Activated CD8-positive, alpha-beta memory T cell treated with anti-CD3 and anti-CD28 coated beads, Interleukin-2, amount 50 U/mL, for 48 hours (primary cell): ENCODE data around the gene CMYA5.

Experiments
- DNase-seq: peaks from one replicate; pipeline ENCODE4 v3.0.0-alpha.2; 2020

Gene CMYA5

GRCh38 chr5:79841172-79841571 is 151.5 kb downstream of the CMYA5 start:
- DNase-seq: no peak

- DNase-seq: no peak
Observed at GRCh38 chr5:79842006-79842881, 152.6 kb downstream of the CMYA5 start.

GRCh38 chr5:79842991-79843390 is 153.4 kb downstream of the CMYA5 start:
- DNase-seq: no peak

GRCh38 chr5:79843450-79844388 is 154.1 kb downstream of the CMYA5 start:
- DNase-seq: no peak

GRCh38 chr5:79844571-79844970 is 154.9 kb downstream of the CMYA5 start:
- DNase-seq: no peak

- no peak for DNase-seq
Observed at GRCh38 chr5:79845448-79846197, 156.0 kb downstream of the CMYA5 start.

GRCh38 chr5:79846198-79846521 is 156.5 kb downstream of the CMYA5 start:
- no peak for DNase-seq

- no peak for DNase-seq
Observed at GRCh38 chr5:79847561-79847960, 157.9 kb downstream of the CMYA5 start.

GRCh38 chr5:79849061-79849460 is 159.4 kb downstream of the CMYA5 start:
- no peak for DNase-seq
